Upper lobe of right lung (tissue), 1 donor: ENCODE measurements around the gene TCHP. TPM values are rescaled to one million over a fixed set of nuclear protein-coding genes. Genes with fewer than 3 reads are reported as not detected.

ENCODE experiments used
- ATAC-seq: fragments of 200-7000 bp; cut with Tn5 transposase; one replicate; pipeline ENCODE4 v1.9.1; 2020; ENCODE audit warnings: mild to moderate bottlenecking, moderate library complexity
- DNase-seq: peaks from one replicate; pipeline ENCODE4 v3.0.0-alpha.2; 2020
- H3K27ac ChIP-seq: fragments of 200-600 bp; one replicate; pipeline ENCODE4 v1.8.0; 2022
- H3K27me3 ChIP-seq: fragments of 200-600 bp; one replicate; pipeline ENCODE4 v1.8.0; 2022; ENCODE audit warnings: mild to moderate bottlenecking
- H3K36me3 ChIP-seq: fragments of 200-600 bp; one replicate; pipeline ENCODE4 v1.8.0; 2022
- H3K4me1 ChIP-seq: fragments of 200-600 bp; one replicate; pipeline ENCODE4 v1.8.0; 2022
- H3K4me3 ChIP-seq: fragments of 200-600 bp; one replicate; pipeline ENCODE4 v1.8.0; 2022; ENCODE audit warnings: mild to moderate bottlenecking
- H3K9me3 ChIP-seq: fragments of 200-600 bp; one replicate; pipeline ENCODE4 v1.8.0; 2022
- intact Hi-C: fragments of 100-400 bp; cut with DNase I; formaldehyde crosslinking; loops from one replicate; pipeline ENCODE4 v1.11.0; 2022
- total RNA-seq: library from RNA; stranded (reverse); fragmentation: NEBNext Ultra II Directional; extraction: Animal tissue kit (Norgen Biotek cat#: 25700); gene quantifications from one replicate; pipeline ENCODE4 v1.2.1, GENCODE V29; 2021
- TF ChIP-seq, protein P1 (sequence below): fragments of 200-600 bp; IDR thresholded peaks from one replicate; pipeline ENCODE4 v1.8.0; 2022; ENCODE audit warnings: antibody characterized with exemption
- donor health status: DM: no; HTN: yes; CAD: no; lungs with severe emphysema.

The TCHP gene
- total RNA-seq, 1 donor from 2014 or later: 16.5 TPM

DNA sequence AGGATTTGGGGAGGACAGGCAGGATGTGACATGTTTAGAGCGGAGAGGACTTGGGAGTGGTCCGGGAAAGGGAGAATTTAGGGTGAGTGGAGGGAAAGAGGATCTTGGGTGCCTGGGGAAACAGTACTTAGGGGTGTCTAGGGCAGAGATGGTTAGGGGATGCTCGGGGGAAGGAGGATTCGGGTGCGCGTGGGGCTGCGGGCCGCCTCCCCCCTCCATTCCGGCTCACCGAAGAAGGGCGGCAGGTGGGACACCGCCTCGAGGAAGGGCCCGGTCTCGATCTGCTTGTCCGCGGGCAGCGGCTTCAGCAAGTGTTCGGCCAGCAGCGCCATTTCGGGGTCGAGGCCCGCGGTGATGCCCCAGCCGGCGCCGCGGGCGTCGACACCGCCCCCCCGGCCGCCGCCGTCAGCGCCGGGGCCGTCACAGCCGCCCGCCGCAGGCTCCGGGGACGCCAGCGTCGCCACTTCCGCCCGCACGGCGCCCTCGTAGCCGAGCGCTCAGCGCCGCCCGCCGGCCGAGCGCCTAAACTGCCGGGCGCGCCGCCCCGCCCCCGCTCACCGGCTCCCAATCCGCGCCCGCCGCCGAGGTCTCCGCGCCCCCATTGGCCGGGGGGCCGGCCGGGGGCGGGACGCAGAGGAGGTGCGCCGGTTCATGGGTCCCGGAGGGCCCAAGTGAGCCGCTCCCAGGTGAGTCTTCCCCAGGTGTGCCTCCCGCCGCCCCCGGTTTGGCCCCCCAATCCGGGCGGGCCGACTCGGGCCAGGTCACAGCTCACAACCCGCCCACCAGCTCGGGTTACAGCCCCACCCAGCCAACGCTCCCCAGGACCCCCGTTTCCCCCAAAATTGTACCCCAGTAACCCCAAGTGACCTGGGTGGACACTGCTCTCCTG, 19.8 kb upstream of the TCHP start, which contains the start of gene GLTP:
TSS of gene GLTP (minus strand) at position 499 of the 889 bp plus-strand sequence. CDS start at position 332, 167 bp downstream.
- DNase-seq: peak; percentile 94
- Histone ChIP-seq H3K27me3 (no peaks in the 10 kb centered on the region), H3K36me3 (no peaks in the 10 kb centered on the region), H3K9me3 (no peaks in the 10 kb centered on the region), H3K4me1 (peaks cover 26% of the 10 kb centered on the region), H3K27ac (peak within 1 kb of the TSS; percentile 87), H3K4me3 (peak within 1 kb of the TSS; percentile 75)
- ATAC-seq: peak; percentile 98
- intact Hi-C loops: no loop called here
- TF ChIP-seq, protein P1, sequence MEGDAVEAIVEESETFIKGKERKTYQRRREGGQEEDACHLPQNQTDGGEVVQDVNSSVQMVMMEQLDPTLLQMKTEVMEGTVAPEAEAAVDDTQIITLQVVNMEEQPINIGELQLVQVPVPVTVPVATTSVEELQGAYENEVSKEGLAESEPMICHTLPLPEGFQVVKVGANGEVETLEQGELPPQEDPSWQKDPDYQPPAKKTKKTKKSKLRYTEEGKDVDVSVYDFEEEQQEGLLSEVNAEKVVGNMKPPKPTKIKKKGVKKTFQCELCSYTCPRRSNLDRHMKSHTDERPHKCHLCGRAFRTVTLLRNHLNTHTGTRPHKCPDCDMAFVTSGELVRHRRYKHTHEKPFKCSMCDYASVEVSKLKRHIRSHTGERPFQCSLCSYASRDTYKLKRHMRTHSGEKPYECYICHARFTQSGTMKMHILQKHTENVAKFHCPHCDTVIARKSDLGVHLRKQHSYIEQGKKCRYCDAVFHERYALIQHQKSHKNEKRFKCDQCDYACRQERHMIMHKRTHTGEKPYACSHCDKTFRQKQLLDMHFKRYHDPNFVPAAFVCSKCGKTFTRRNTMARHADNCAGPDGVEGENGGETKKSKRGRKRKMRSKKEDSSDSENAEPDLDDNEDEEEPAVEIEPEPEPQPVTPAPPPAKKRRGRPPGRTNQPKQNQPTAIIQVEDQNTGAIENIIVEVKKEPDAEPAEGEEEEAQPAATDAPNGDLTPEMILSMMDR: peak; percentile 43

DNA sequence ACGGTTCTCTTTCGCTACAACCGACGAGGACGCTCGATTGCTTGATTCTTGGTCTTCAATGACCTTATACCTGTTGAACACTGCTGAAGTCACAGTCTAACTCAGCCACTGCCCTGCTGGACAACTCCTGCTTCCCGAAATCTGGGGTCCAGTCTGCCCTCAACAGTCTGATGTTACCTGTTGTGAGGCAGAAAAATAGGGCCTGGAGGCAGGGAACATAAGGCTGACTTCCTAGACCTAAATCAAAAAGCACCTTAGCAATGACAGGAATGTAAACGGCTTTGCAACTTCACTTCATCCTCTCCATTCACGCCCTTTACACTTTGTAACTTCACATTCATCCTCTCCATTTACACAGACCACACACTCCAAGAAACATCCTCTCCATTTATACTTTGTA, 19.1 kb upstream of the TCHP start:
- DNase-seq (no peak), ATAC-seq (no peak)
- Histone ChIP-seq H3K27me3 (no peaks in the 10 kb centered on the region), H3K27ac (peak overlapping the region; percentile 65), H3K4me3 (peak overlapping the region; percentile 67), H3K4me1 (peaks cover 20% of the 10 kb centered on the region), H3K36me3 (no peaks in the 10 kb centered on the region), H3K9me3 (no peaks in the 10 kb centered on the region)
- intact Hi-C loops: no loop called here
- TF ChIP-seq, protein P1: no peak

DNA sequence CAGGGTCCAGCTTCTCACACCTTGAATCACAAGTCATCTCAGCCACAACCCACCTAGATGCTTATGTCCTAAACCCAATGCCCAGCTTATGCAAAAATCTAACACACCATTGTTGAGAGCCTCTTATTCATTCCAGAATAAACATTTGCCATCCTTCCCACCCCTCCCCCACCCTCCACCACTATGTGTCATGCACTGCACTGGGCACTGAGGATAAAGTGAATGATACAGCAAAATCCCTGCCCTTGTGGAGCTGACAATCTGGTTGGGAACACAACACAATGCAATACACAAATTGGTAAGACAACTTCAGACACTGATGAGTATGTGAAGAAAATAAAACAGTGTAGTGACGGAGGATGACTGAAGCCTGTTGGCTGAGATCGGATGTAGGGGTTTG, 18.3 kb upstream of the TCHP start:
- Histone ChIP-seq H3K4me1 (peaks cover 18% of the 10 kb centered on the region), H3K27me3 (no peaks in the 10 kb centered on the region), H3K27ac (no peak overlapping the region), H3K9me3 (no peaks in the 10 kb centered on the region), H3K4me3 (no peak overlapping the region), H3K36me3 (no peaks in the 10 kb centered on the region)
- intact Hi-C loops: no loop called here
- ATAC-seq (no peak), DNase-seq (no peak)
- TF ChIP-seq, protein P1: no peak

DNA sequence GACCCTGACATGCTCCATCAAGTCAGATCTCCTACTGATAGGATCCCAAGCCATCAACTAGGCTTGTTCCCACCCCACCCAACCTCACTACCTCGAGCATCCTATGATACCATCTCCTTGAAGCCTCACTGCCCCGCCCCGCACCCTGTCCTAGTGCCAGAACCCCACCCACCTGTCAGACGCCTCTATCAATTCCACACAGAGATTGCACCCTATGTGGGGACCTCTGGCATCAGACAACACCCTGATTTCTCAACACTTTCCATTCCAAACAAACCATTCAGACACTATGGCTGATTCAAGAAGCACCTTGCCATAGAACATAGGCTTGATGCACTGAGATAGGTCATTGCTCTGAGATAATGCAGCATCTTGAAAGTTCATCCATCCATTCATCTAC, 16.6 kb upstream of the TCHP start:
- Histone ChIP-seq H3K9me3 (no peaks in the 10 kb centered on the region), H3K4me3 (no peak overlapping the region), H3K27me3 (no peaks in the 10 kb centered on the region), H3K27ac (no peak overlapping the region), H3K4me1 (peaks cover 23% of the 10 kb centered on the region), H3K36me3 (no peaks in the 10 kb centered on the region)
- no peak for DNase-seq
- TF ChIP-seq, protein P1: no peak
- no peak for ATAC-seq
- intact Hi-C loops: no loop called here

DNA sequence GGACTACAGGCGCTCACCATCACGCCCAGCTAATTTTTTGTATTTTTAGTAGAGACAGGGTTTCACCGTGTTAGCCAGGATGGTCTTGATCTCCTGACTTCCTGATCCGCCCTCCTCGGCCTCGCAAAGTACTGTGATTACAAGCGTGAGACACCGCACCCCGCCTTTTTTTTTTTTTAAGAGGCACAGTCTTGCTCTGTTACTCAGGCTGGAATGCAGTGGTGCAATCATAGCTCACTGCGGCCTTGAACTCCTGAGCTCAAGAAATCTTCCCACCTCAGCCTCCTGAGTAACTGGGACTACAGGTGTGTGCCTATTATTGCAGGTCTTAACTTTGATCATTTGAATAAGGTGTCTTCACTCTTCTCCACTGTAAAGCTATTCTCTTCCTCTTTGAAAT, 14.5 kb upstream of the TCHP start:
- Histone ChIP-seq H3K27ac (no peak overlapping the region), H3K27me3 (no peaks in the 10 kb centered on the region), H3K4me1 (peaks cover 10% of the 10 kb centered on the region), H3K4me3 (no peak overlapping the region), H3K36me3 (no peaks in the 10 kb centered on the region), H3K9me3 (no peaks in the 10 kb centered on the region)
- DNase-seq (no peak), ATAC-seq (no peak)
- intact Hi-C loops: no loop called here
- TF ChIP-seq, protein P1: no peak
